CD4-positive, alpha-beta T cell (primary cell): ENCODE measurements around the gene PDE9A. TPM values are rescaled to one million over a fixed set of nuclear protein-coding genes. Genes with fewer than 3 reads are reported as not detected.

Experiments used
- ATAC-seq: fragments of 200-7000 bp; cut with Tn5 transposase; one replicate; pipeline ENCODE4 v1.10.0; 2022; ENCODE audit warnings: mild to moderate bottlenecking; ENCODE audit not compliant: poor library complexity
- CTCF ChIA-PET: fragments of 350-600 bp; sonication (Branson Sonifier 250); formaldehyde crosslinking; loops from one replicate; lab custom pipeline; 2021; ENCODE audit warnings: antibody characterized with exemption, inconsistent platforms; lab: Charles Lee
- POLR2A ChIA-PET: fragments of 350-600 bp; sonication (Branson Sonifier 250); formaldehyde crosslinking; loops from one replicate; lab custom pipeline; 2021; ENCODE audit warnings: antibody characterized with exemption, inconsistent platforms; lab: Charles Lee
- DNase-seq, 14 experiments: peaks; one replicate each; pipeline ENCODE4 v3.0.0-alpha.2; 2013 to 2020; ENCODE audit warnings: mixed read lengths in 2 of 14
- H3K27ac ChIP-seq, 2 donors: one replicate each; pipeline versions ENCODE4 v1.5.1 to v1.7.0; 2013; ENCODE audit warnings: low read length in 2 of 2, low read depth in 1 of 2, mild to moderate bottlenecking in 1 of 2
- H3K27me3 ChIP-seq, 2 experiments: 1 replicate in 1 of 2; 2 replicates in 1 of 2; pipeline versions ENCODE4 v1.6.1 to v1.7.0; 2013; ENCODE audit warnings: low read length in 2 of 2, control low read depth in 1 of 2, mild to moderate bottlenecking in 1 of 2, moderate library complexity in 1 of 2; ENCODE audit not compliant: insufficient read depth in 2 of 2, control insufficient read depth in 1 of 2
- H3K36me3 ChIP-seq: one replicate; pipeline ENCODE4 v1.6.1; 2013; ENCODE audit warnings: low read length, control low read depth; ENCODE audit not compliant: insufficient read depth
- H3K4me1 ChIP-seq: one replicate; pipeline ENCODE4 v1.6.1; 2013; ENCODE audit warnings: low read length, control low read depth; ENCODE audit not compliant: insufficient read depth
- H3K4me3 ChIP-seq: one replicate; pipeline ENCODE4 v1.5.1; 2013; ENCODE audit warnings: mild to moderate bottlenecking, low read length, moderate library complexity
- H3K9me3 ChIP-seq, 2 experiments: 1 replicate in 1 of 2; 2 replicates in 1 of 2; pipeline versions ENCODE4 v1.6.1 to v1.7.0; 2013; ENCODE audit warnings: low read length in 2 of 2, mild to moderate bottlenecking in 2 of 2, control low read depth in 1 of 2, moderate library complexity in 1 of 2; ENCODE audit not compliant: control insufficient read depth in 1 of 2, insufficient read depth in 1 of 2
- H3K27ac Mint-ChIP-seq: one replicate; pipeline ENCODE4 v1.8.0; 2020; ENCODE audit warnings: mixed read lengths
- H3K27me3 Mint-ChIP-seq: one replicate; pipeline ENCODE4 v1.8.0; 2021; ENCODE audit warnings: mixed read lengths
- H3K36me3 Mint-ChIP-seq: one replicate; pipeline ENCODE4 v1.8.0; 2021; ENCODE audit warnings: low read depth, mixed read lengths
- H3K4me1 Mint-ChIP-seq: one replicate; pipeline ENCODE4 v1.8.0; 2021; ENCODE audit warnings: low read depth, mixed read lengths
- H3K4me3 Mint-ChIP-seq: one replicate; pipeline ENCODE4 v1.8.0; 2020; ENCODE audit warnings: mild to moderate bottlenecking, mixed read lengths
- H3K9me3 Mint-ChIP-seq: one replicate; pipeline ENCODE4 v1.8.0; 2020; ENCODE audit warnings: mixed read lengths
- intact Hi-C, 2 experiments: fragments of 100-400 bp; cut with DNase I in 1 of 2; cut with micrococcal nuclease in 1 of 2; formaldehyde crosslinking; loops; one replicate each; pipeline versions ENCODE4 v1.15.1 to v1.9.0; 2023 to 2025; cut with DNase I, micrococcal nuclease
- total RNA-seq, 174 experiments: library from RNA in 2 of 174; stranded (reverse) in 2 of 174; gene quantifications; one replicate each; pipeline ENCODE4 v1.2.3 and lab custom pipeline; 2021 to 2026
- TF ChIP-seq, protein P1 (sequence below): fragments of 200-600 bp; IDR thresholded peaks from one replicate; pipeline ENCODE4 v1.8.0; 2022; ENCODE audit warnings: antibody characterized with exemption, mild to moderate bottlenecking

PDE9A gene
- total RNA-seq, 2 experiments from 2014 or later: 12.6 to 13.2 TPM

DNA sequence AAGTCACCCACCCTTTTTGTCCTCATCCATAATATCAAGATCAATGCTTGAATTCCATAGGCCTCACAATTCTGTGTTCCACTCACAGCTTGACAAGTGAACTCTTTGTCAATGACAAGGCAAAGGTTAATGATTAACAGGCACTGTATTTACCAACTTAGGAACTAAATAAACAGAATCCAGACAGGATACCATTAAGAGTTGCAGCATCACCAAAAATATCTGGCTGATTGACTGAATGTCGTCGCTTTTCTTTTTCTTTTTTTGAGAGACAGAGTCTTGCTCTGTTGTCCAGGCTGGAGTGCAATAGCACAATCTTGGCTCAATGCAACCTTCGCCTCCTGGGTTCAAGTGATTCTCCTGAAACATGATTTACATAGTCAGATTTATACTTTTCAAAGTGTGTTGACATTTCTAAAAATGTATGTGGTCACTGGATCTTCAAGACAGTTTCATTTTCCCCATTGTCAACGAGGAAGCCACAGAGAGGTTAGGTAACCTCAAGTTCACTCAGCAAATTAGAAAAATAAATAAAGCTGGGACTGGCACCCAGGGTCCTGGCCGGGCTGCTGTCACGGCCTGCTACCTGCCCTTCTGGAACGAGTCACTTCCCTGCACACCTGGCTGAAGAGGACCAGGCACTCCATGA, 81.0 kb downstream of the PDE9A start:
- H3K4me3 Mint-ChIP-seq: no peak overlapping the region
- H3K9me3 Mint-ChIP-seq: peaks cover 3% of the 10 kb centered on the region
- Histone ChIP-seq H3K27ac (no peak overlapping the region), H3K9me3 (no peaks in the 10 kb centered on the region), H3K36me3 (peaks cover 2% of the 10 kb centered on the region), H3K4me3 (no peak overlapping the region), H3K27me3 (no peaks in the 10 kb centered on the region), H3K4me1 (peaks cover 55% of the 10 kb centered on the region)
- ATAC-seq (no peak), DNase-seq (peak in 1 of 14 experiments; percentile 45)
- no peaks in the 10 kb centered on the region for H3K27me3 Mint-ChIP-seq
- CTCF ChIA-PET: no interaction called here
- intact Hi-C loops: no loop called here
- H3K36me3 Mint-ChIP-seq: peaks cover 56% of the 10 kb centered on the region
- H3K27ac Mint-ChIP-seq: peak overlapping the region; percentile 97
- H3K4me1 Mint-ChIP-seq: peaks cover 60% of the 10 kb centered on the region
- POLR2A ChIA-PET: interaction anchor here (0.6 to 1.0 kb wide), 2 partner anchors 213 to 220 kb away, joined by 3 read pairs; partner anchors contain the start of gene SLC37A1
- TF ChIP-seq, protein P1, sequence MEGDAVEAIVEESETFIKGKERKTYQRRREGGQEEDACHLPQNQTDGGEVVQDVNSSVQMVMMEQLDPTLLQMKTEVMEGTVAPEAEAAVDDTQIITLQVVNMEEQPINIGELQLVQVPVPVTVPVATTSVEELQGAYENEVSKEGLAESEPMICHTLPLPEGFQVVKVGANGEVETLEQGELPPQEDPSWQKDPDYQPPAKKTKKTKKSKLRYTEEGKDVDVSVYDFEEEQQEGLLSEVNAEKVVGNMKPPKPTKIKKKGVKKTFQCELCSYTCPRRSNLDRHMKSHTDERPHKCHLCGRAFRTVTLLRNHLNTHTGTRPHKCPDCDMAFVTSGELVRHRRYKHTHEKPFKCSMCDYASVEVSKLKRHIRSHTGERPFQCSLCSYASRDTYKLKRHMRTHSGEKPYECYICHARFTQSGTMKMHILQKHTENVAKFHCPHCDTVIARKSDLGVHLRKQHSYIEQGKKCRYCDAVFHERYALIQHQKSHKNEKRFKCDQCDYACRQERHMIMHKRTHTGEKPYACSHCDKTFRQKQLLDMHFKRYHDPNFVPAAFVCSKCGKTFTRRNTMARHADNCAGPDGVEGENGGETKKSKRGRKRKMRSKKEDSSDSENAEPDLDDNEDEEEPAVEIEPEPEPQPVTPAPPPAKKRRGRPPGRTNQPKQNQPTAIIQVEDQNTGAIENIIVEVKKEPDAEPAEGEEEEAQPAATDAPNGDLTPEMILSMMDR: no peak

DNA sequence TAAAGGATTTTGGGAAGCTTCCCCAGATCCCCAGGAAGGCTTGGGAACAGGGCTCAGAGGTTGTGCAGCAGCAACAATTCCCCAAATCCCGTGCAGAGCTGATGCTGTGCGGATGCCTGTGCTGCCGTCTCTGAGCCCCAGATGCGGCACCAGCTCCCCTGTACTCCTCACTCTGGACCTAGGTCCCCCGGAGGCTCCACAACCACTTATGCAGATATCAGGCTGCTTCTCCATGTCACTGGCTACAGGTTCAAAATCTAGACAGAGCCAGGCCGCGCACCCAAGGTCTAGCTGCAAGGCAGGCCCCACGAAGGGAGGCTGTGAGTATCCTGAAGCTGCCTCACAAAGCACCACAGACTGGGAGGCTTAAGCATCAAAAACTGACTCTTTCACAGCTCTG, 81.6 kb downstream of the PDE9A start:
- ChIA-PET POLR2A (interaction anchor here (1.0 to 2.0 kb wide), 2 partner anchors 81 to 221 kb away, joined by 3 to 4 read pairs; partner anchors contain the start of genes PDE9A and SLC37A1), CTCF (no interaction called here)
- H3K4me1 ChIP-seq: peaks cover 55% of the 10 kb centered on the region
- no peak overlapping the region for H3K27ac ChIP-seq
- Mint-ChIP-seq H3K4me1 (peaks cover 59% of the 10 kb centered on the region), H3K36me3 (peaks cover 50% of the 10 kb centered on the region), H3K27ac (peak overlapping the region; percentile 97), H3K4me3 (no peak overlapping the region), H3K27me3 (no peaks in the 10 kb centered on the region), H3K9me3 (no peaks in the 10 kb centered on the region)
- no peak overlapping the region for H3K4me3 ChIP-seq
- H3K27me3 ChIP-seq: no peaks in the 10 kb centered on the region
- H3K36me3 ChIP-seq: peaks cover 2% of the 10 kb centered on the region
- intact Hi-C loops: no loop called here
- DNase-seq (no peak), ATAC-seq (no peak)
- no peaks in the 10 kb centered on the region for H3K9me3 ChIP-seq
- TF ChIP-seq, protein P1: no peak

DNA sequence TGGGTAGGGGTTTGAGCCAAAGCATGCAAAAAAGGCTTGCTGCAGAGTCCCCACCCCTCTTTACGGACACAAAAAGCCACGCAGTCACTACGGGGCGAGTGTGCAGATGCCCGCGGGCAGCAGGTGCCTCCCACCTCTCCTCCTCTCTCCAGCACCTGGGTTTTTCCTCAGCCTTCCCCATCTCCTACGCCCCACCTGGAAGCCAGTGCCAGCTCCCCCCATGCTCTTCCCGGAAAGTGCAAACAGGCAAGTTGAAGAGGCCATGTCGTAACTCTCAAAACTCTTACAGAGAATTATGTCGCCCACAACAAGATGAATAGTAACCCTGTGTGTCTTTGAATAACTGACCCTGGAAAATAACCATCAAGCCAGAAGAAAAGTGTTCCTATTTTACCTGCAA, 82.5 kb downstream of the PDE9A start:
- Histone ChIP-seq H3K4me3 (no peak overlapping the region), H3K27ac (no peak overlapping the region), H3K9me3 (no peaks in the 10 kb centered on the region), H3K4me1 (peaks cover 55% of the 10 kb centered on the region), H3K27me3 (no peaks in the 10 kb centered on the region), H3K36me3 (peaks cover 2% of the 10 kb centered on the region)
- peaks cover 50% of the 10 kb centered on the region for H3K36me3 Mint-ChIP-seq
- ChIA-PET POLR2A (interaction anchor here (2.0 kb wide), 1 partner anchor 82 kb away, joined by 4 read pairs; the partner anchor contains the start of gene PDE9A), CTCF (no interaction called here)
- H3K27me3 Mint-ChIP-seq: no peaks in the 10 kb centered on the region
- H3K9me3 Mint-ChIP-seq: no peaks in the 10 kb centered on the region
- H3K4me1 Mint-ChIP-seq: peaks cover 59% of the 10 kb centered on the region
- H3K4me3 Mint-ChIP-seq: no peak overlapping the region
- TF ChIP-seq, protein P1: no peak
- no peak for ATAC-seq
- H3K27ac Mint-ChIP-seq: peak overlapping the region; percentile 97
- DNase-seq: no peak
- intact Hi-C loops: no loop called here
